NCI-H446 treated with DMSO at 0.1 percent for 48 hours (cell line): ENCODE measurements around the gene VMAC.
"Not testable (repeated sequence)": the region's sequence is repeated elsewhere in the genome, so short reads cannot be mapped to it uniquely, and the experiment has no call there.

ENCODE experiments used
- DNase-seq: peaks from one replicate; lab custom pipeline; 2025; lab: John Stamatoyannopoulos, UW

The VMAC gene

GRCh38 chr19:5904352-5905113, at the start of gene VMAC:
Gene VMAC (plus strand): TSS chr19:5904872. CDS start chr19:5904891, 19 bp downstream.
- DNase-seq: peak; percentile 100

GRCh38 chr19:5855151-5855550, 49.5 kb upstream of the VMAC start:
- DNase-seq: not testable (repeated sequence)

GRCh38 chr19:5857203-5858081, 47.2 kb upstream of the VMAC start:
- no peak for DNase-seq

- no peak for DNase-seq
Observed at GRCh38 chr19:5863030-5863665, 41.5 kb upstream of the VMAC start.

GRCh38 chr19:5864013-5864720, 40.5 kb upstream of the VMAC start:
- no peak for DNase-seq

- no peak for DNase-seq
Observed at GRCh38 chr19:5864725-5865486, 39.8 kb upstream of the VMAC start.

- no peak for DNase-seq
Observed at GRCh38 chr19:5865772-5866171, 38.9 kb upstream of the VMAC start.

- no peak for DNase-seq
Observed at GRCh38 chr19:5867201-5868136, 37.2 kb upstream of the VMAC start.

- no peak for DNase-seq
Observed at GRCh38 chr19:5870986-5871394, 33.7 kb upstream of the VMAC start.

GRCh38 chr19:5873617-5874199, 31.0 kb upstream of the VMAC start:
- DNase-seq: no peak

- not testable (repeated sequence) for DNase-seq
Observed at GRCh38 chr19:5874496-5874895, 30.2 kb upstream of the VMAC start.

GRCh38 chr19:5877427-5877826, 27.2 kb upstream of the VMAC start:
- DNase-seq: no peak

GRCh38 chr19:5877882-5878281, 26.8 kb upstream of the VMAC start:
- no peak for DNase-seq

- DNase-seq: no peak
Observed at GRCh38 chr19:5880196-5880595, 24.5 kb upstream of the VMAC start.

- DNase-seq: no peak
Observed at GRCh38 chr19:5880604-5881078, 24.0 kb upstream of the VMAC start.

- no peak for DNase-seq
Observed at GRCh38 chr19:5881543-5882299, 23.0 kb upstream of the VMAC start.

- DNase-seq: no peak
Observed at GRCh38 chr19:5882421-5882968, 22.2 kb upstream of the VMAC start.

GRCh38 chr19:5883157-5883873, 21.4 kb upstream of the VMAC start:
- DNase-seq: not testable (repeated sequence)
